ENCODE measurements around the gene PTPN18. TPM values are rescaled to one million over a fixed set of nuclear protein-coding genes. Genes with fewer than 3 reads are reported as not detected.
A peak's percentile ranks its signal among the peaks of the same experiment; 100 is the strongest.

The PTPN18 gene
- total RNA-seq, 1 donor from 2014 or later = 72.9 TPM

- H3K4me1 Mint-ChIP-seq (ENCODE audit: low read depth) = peaks cover 15% of the 10 kb centered on the region
- no peaks in the 10 kb centered on the region for H3K9me3 Mint-ChIP-seq
- peak; percentile 96 for DNase-seq (ENCODE audit: low spot score)
- peak within 1 kb of the TSS; percentile 97 for H3K27ac Mint-ChIP-seq
- intact Hi-C loops (cut with micrococcal nuclease) = loop anchor here (1.0 to 5.0 kb wide), 6 partner anchors 14 to 1150 kb away; partner anchors contain the start of genes FAM168B, MZT2A, PTPN18 and SMPD4
- H3K27me3 Mint-ChIP-seq (ENCODE audit: low read depth) = no peaks in the 10 kb centered on the region
- H3K36me3 Mint-ChIP-seq (ENCODE audit: low read depth) = peaks cover 69% of the 10 kb centered on the region
- H3K4me3 Mint-ChIP-seq (ENCODE audit: low read depth) = peak within 1 kb of the TSS; percentile 100
These were observed 13.2 kb upstream of the PTPN18 start, which contains the start of gene IMP4 for GRCh38 chr2:130342533-130343275. Gene IMP4, plus strand, starts transcription at chr2:130342897. Its CDS starts 36 bp downstream, at chr2:130342933.

DNA sequence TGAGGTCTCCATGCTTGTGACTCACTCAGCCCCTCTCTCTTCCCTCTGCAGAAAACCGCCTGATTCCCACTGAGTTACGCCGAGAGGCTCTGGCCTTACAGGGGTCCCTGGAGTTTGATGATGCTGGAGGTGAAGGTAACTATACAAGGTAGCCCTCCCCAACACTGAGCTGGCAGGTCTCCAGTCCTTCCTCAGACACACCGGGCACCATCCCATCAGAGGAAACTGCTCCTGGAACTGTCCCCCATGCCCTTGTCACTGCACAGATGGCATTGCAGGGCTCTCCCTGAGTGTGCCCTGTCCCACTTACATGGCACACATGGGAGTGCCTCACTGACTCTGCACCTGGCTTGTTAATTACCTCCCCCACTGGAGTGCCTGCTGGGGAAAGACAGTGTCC, 11.3 kb upstream of the PTPN18 start:
- H3K36me3 Mint-ChIP-seq (ENCODE audit: low read depth) = peaks cover 70% of the 10 kb centered on the region
- no peak for DNase-seq (ENCODE audit: low spot score)
- intact Hi-C loops (cut with micrococcal nuclease) = loop anchor here (5.0 kb wide), 1 partner anchor 748 kb away; the partner anchor contains the start of gene FAM168B
- no peaks in the 10 kb centered on the region for H3K9me3 Mint-ChIP-seq
- H3K27me3 Mint-ChIP-seq (ENCODE audit: low read depth) = no peaks in the 10 kb centered on the region
- no peak overlapping the region for H3K27ac Mint-ChIP-seq
- peak overlapping the region; percentile 100 for H3K4me3 Mint-ChIP-seq (ENCODE audit: low read depth)
- peaks cover 21% of the 10 kb centered on the region for H3K4me1 Mint-ChIP-seq (ENCODE audit: low read depth)

DNA sequence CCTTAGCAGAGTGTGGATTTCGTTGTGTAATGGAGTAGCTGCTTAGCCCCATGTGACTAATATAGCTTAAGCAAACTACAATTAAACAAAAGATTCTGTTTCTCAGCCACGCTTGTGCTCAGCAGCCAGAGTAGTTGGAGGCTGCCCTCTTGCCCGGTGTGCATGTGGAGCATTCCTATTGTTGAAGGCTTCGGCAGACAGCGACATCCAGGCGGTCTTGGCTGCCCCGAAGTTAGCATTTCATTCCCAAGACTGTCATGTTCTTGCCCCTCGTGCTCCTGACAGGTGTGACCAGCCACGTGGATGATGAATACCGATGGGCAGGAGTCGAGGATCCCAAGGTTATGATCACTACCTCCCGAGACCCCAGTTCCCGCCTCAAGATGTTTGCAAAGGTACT, 10.8 kb upstream of the PTPN18 start:
- peak overlapping the region; percentile 57 for H3K4me3 Mint-ChIP-seq (ENCODE audit: low read depth)
- intact Hi-C loops (cut with micrococcal nuclease) = no loop called here
- peaks cover 22% of the 10 kb centered on the region for H3K4me1 Mint-ChIP-seq (ENCODE audit: low read depth)
- no peaks in the 10 kb centered on the region for H3K9me3 Mint-ChIP-seq
- H3K36me3 Mint-ChIP-seq (ENCODE audit: low read depth) = peaks cover 64% of the 10 kb centered on the region
- no peak for DNase-seq (ENCODE audit: low spot score)
- H3K27ac Mint-ChIP-seq = no peak overlapping the region
- no peaks in the 10 kb centered on the region for H3K27me3 Mint-ChIP-seq (ENCODE audit: low read depth)

DNA sequence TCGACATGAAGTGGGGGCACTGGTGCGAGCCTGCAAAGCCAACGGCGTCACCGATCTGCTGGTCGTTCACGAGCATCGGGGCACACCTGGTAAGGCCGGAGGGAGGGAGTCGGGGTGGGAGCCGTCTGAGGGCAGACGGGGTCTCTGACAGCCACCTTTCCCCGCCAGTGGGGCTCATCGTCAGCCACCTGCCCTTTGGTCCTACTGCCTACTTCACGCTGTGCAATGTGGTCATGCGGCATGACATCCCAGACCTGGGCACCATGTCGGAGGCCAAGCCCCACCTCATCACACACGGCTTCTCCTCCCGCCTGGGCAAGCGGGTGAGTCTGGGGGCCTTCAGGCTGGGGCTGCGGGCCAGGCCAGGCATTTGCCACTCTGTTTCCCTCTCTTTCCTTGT, 10.2 kb upstream of the PTPN18 start:
- no peak overlapping the region for H3K27ac Mint-ChIP-seq
- H3K4me3 Mint-ChIP-seq (ENCODE audit: low read depth) = no peak overlapping the region
- H3K27me3 Mint-ChIP-seq (ENCODE audit: low read depth) = no peaks in the 10 kb centered on the region
- peaks cover 64% of the 10 kb centered on the region for H3K36me3 Mint-ChIP-seq (ENCODE audit: low read depth)
- peaks cover 22% of the 10 kb centered on the region for H3K4me1 Mint-ChIP-seq (ENCODE audit: low read depth)
- no peaks in the 10 kb centered on the region for H3K9me3 Mint-ChIP-seq
- intact Hi-C loops (cut with micrococcal nuclease) = no loop called here
- DNase-seq (ENCODE audit: low spot score) = no peak

GRCh38 chr2:130346041-130346740, 9.7 kb upstream of the PTPN18 start:
- no peak overlapping the region for H3K27ac Mint-ChIP-seq
- H3K36me3 Mint-ChIP-seq (ENCODE audit: low read depth) = peaks cover 64% of the 10 kb centered on the region
- intact Hi-C loops (cut with micrococcal nuclease) = no loop called here
- no peak overlapping the region for H3K4me3 Mint-ChIP-seq (ENCODE audit: low read depth)
- no peak for DNase-seq (ENCODE audit: low spot score)
- H3K9me3 Mint-ChIP-seq = no peaks in the 10 kb centered on the region
- peaks cover 19% of the 10 kb centered on the region for H3K4me1 Mint-ChIP-seq (ENCODE audit: low read depth)
- no peaks in the 10 kb centered on the region for H3K27me3 Mint-ChIP-seq (ENCODE audit: low read depth)

DNA sequence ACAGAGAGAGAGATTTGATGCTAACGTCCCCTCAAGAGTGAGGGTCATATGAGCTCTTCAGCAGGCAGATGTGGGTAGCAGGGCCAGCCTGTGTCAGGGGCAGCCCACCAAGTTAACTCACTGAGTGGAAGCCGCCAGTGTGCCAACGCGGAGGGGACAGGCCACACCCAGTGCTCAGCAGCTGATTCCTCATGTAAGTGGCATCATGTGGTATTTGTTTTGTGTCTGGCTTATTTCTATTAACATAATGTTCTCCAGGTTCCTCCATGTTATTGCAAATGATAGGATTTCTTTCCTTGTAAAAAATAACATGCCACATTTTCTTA, 9.2 kb upstream of the PTPN18 start:
- Mint-ChIP-seq H3K9me3 (no peaks in the 10 kb centered on the region), H3K27ac (no peak overlapping the region), H3K36me3 (ENCODE audit: low read depth) (peaks cover 65% of the 10 kb centered on the region), H3K27me3 (ENCODE audit: low read depth) (no peaks in the 10 kb centered on the region), H3K4me1 (ENCODE audit: low read depth) (peaks cover 16% of the 10 kb centered on the region), H3K4me3 (ENCODE audit: low read depth) (no peak overlapping the region)
- intact Hi-C loops (cut with micrococcal nuclease) = no loop called here
- no peak for DNase-seq (ENCODE audit: low spot score)

- Mint-ChIP-seq H3K27me3 (ENCODE audit: low read depth) (no peaks in the 10 kb centered on the region), H3K36me3 (ENCODE audit: low read depth) (peaks cover 65% of the 10 kb centered on the region), H3K27ac (peak overlapping the region; percentile 5), H3K4me3 (ENCODE audit: low read depth) (no peak overlapping the region), H3K9me3 (no peaks in the 10 kb centered on the region), H3K4me1 (ENCODE audit: low read depth) (peaks cover 14% of the 10 kb centered on the region)
- intact Hi-C loops (cut with micrococcal nuclease) = no loop called here
- DNase-seq (ENCODE audit: low spot score) = no peak
These were observed 8.5 kb upstream of the PTPN18 start for GRCh38 chr2:130347220-130347925.

GRCh38 chr2:130349174-130349573, 6.7 kb upstream of the PTPN18 start:
- Mint-ChIP-seq H3K4me1 (ENCODE audit: low read depth) (peaks cover 14% of the 10 kb centered on the region), H3K27me3 (ENCODE audit: low read depth) (no peaks in the 10 kb centered on the region), H3K27ac (no peak overlapping the region), H3K36me3 (ENCODE audit: low read depth) (peaks cover 55% of the 10 kb centered on the region), H3K4me3 (ENCODE audit: low read depth) (no peak overlapping the region), H3K9me3 (no peaks in the 10 kb centered on the region)
- intact Hi-C loops (cut with micrococcal nuclease) = no loop called here
- no peak for DNase-seq (ENCODE audit: low spot score)

GRCh38 chr2:130351711-130352110, 4.1 kb upstream of the PTPN18 start:
- Mint-ChIP-seq H3K27ac (no peak overlapping the region), H3K9me3 (no peaks in the 10 kb centered on the region)
- intact Hi-C loops (cut with micrococcal nuclease) = no loop called here

DNA sequence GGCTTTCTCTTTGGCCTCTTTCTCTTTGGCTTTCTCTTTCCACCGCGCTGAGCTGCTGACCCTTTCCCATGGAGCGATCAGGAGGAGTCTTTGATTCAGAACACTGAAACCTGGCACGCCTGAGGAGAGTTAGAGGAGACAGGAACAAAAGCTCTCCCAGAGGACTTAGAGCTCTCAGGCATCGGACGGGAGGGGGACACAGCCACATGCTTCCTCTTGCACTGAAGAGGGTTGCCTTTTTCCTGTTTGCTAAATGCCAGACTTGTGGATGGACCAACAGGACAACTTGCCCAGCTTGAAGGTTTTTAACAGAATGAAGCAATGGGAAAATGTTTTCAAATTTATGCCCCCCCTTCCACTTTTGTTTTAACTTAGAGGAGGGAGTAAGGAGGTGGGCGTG, 3.6 kb upstream of the PTPN18 start:
- intact Hi-C loops (cut with micrococcal nuclease) = no loop called here
- Mint-ChIP-seq H3K27ac (no peak overlapping the region), H3K4me1 (ENCODE audit: low read depth) (peaks cover 20% of the 10 kb centered on the region), H3K36me3 (ENCODE audit: low read depth) (peaks cover 25% of the 10 kb centered on the region), H3K27me3 (ENCODE audit: low read depth) (no peaks in the 10 kb centered on the region), H3K4me3 (ENCODE audit: low read depth) (no peak overlapping the region), H3K9me3 (no peaks in the 10 kb centered on the region)
- no peak for DNase-seq (ENCODE audit: low spot score)

More at GRCh38 chr2:130351711-130352110, 4.1 kb upstream of the PTPN18 start:
- Mint-ChIP-seq H3K4me1 (ENCODE audit: low read depth) (peaks cover 20% of the 10 kb centered on the region), H3K4me3 (ENCODE audit: low read depth) (no peak overlapping the region), H3K36me3 (ENCODE audit: low read depth) (peaks cover 30% of the 10 kb centered on the region), H3K27me3 (ENCODE audit: low read depth) (no peaks in the 10 kb centered on the region)
- DNase-seq (ENCODE audit: low spot score) = no peak

DNA sequence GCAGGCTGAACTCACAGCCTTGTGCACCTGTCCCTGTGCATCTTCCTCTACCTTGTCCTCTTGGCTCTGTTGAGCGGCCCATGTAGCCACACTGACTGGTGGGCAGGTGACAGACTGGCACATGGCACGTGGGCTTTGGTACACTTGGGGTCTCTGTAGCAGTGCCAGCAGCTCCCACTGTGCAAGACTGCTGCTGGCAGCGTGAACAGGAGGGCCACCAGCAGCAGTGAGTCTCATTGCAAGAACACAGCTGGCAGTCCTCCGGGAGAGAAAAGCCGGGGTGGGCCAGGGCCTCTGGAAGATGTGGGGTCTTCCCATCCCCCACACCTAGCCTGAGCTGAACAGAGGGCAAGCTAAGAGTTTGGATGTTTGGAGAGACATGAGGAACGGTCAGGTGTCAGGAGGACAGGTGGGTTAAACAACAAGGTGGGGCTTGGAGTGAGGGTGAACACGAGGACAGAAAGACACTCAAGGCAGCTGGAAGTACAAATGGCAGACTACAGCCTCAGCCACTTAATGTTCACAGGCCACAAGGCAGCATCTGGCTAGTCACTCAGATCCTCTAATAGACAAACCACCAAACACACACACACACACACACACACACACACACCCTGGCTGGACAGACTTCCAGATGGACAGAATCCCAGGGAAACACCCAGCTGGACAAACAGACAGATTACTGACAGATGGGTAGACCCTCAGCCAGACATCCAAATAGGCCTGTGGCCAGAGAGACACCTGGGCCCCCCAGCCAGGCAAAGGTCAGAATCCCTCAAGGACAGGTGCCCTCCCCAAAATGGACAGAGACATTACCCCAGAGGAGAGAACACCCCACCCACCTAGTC, 2.3 kb upstream of the PTPN18 start:
- intact Hi-C loops (cut with micrococcal nuclease) = no loop called here
- H3K4me3 Mint-ChIP-seq (ENCODE audit: low read depth) = no peak overlapping the region
- H3K4me1 Mint-ChIP-seq (ENCODE audit: low read depth) = peaks cover 20% of the 10 kb centered on the region
- no peaks in the 10 kb centered on the region for H3K27me3 Mint-ChIP-seq (ENCODE audit: low read depth)
- H3K27ac Mint-ChIP-seq = no peak overlapping the region
- no peak for DNase-seq (ENCODE audit: low spot score)
- no peaks in the 10 kb centered on the region for H3K9me3 Mint-ChIP-seq
- peaks cover 12% of the 10 kb centered on the region for H3K36me3 Mint-ChIP-seq (ENCODE audit: low read depth)

DNA sequence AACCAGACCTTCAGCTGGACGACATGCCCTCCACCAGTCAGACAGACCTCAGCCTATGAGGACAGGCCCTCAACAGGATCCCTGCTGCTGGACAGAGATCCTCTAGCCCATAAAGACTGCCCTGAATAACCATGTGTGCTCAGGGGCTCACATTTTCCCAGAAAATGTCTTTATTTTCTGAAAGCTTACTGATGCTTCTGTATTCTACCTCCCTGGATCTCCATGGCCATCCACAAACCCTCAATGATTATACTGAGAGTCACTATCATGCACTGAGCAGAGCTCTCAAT, 1.8 kb upstream of the PTPN18 start:
- H3K27ac Mint-ChIP-seq = no peak overlapping the region
- H3K4me3 Mint-ChIP-seq (ENCODE audit: low read depth) = peak overlapping the region; percentile 79
- H3K9me3 Mint-ChIP-seq = no peaks in the 10 kb centered on the region
- intact Hi-C loops (cut with micrococcal nuclease) = no loop called here
- peaks cover 11% of the 10 kb centered on the region for H3K36me3 Mint-ChIP-seq (ENCODE audit: low read depth)
- H3K4me1 Mint-ChIP-seq (ENCODE audit: low read depth) = peaks cover 19% of the 10 kb centered on the region
- no peak for DNase-seq (ENCODE audit: low spot score)
- no peaks in the 10 kb centered on the region for H3K27me3 Mint-ChIP-seq (ENCODE audit: low read depth)

Measured in activated T-helper 2 cell treated with anti-CD3 and anti-CD28 coated beads, Interferon-gamma antibody, Interleukin-2, Interleukin-4, amounts not matched to agents 10 μg/mL and 5 μg/mL and 100 μg/mL, durations not matched to agents 14 hours and 24 hours and 36 hours (primary cell).